Neural progenitor cell (in vitro differentiated cells): ENCODE results near the gene SPATA3.

Experiments used
- EZH2phosphoT487 ChIP-seq: fragments of 200-600 bp; sonication (generic); IDR thresholded peaks from 2 replicates; pipeline ENCODE4 v1.6.1; 2017; ENCODE audit warnings: antibody characterized with exemption
- TF ChIP-seq, protein P1 (sequence below): fragments of 200-600 bp; sonication (generic); IDR thresholded peaks from 2 replicates; pipeline ENCODE4 v1.5.1; 2017; ENCODE audit warnings: antibody characterized with exemption, mild to moderate bottlenecking

GRCh38 chr2:230982528-230982927 is 13.4 kb upstream of the SPATA3 start:
- TF ChIP-seq, protein P1, sequence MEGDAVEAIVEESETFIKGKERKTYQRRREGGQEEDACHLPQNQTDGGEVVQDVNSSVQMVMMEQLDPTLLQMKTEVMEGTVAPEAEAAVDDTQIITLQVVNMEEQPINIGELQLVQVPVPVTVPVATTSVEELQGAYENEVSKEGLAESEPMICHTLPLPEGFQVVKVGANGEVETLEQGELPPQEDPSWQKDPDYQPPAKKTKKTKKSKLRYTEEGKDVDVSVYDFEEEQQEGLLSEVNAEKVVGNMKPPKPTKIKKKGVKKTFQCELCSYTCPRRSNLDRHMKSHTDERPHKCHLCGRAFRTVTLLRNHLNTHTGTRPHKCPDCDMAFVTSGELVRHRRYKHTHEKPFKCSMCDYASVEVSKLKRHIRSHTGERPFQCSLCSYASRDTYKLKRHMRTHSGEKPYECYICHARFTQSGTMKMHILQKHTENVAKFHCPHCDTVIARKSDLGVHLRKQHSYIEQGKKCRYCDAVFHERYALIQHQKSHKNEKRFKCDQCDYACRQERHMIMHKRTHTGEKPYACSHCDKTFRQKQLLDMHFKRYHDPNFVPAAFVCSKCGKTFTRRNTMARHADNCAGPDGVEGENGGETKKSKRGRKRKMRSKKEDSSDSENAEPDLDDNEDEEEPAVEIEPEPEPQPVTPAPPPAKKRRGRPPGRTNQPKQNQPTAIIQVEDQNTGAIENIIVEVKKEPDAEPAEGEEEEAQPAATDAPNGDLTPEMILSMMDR = no peak
- no peak for TF ChIP-seq EZH2phosphoT487
